Measurements from ENCODE around the gene GPR39.

- TF ChIP-seq, protein P1, sequence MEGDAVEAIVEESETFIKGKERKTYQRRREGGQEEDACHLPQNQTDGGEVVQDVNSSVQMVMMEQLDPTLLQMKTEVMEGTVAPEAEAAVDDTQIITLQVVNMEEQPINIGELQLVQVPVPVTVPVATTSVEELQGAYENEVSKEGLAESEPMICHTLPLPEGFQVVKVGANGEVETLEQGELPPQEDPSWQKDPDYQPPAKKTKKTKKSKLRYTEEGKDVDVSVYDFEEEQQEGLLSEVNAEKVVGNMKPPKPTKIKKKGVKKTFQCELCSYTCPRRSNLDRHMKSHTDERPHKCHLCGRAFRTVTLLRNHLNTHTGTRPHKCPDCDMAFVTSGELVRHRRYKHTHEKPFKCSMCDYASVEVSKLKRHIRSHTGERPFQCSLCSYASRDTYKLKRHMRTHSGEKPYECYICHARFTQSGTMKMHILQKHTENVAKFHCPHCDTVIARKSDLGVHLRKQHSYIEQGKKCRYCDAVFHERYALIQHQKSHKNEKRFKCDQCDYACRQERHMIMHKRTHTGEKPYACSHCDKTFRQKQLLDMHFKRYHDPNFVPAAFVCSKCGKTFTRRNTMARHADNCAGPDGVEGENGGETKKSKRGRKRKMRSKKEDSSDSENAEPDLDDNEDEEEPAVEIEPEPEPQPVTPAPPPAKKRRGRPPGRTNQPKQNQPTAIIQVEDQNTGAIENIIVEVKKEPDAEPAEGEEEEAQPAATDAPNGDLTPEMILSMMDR (IDR thresholded peaks at IDR 0.05) = no peak
- TF ChIP-seq POLR2A (IDR thresholded peaks at IDR 0.05) = no peak
Observed at GRCh38 chr2:132443106-132443505, 26.5 kb downstream of the GPR39 start.

All from thyroid gland (tissue), 4 donors.